Measurements from ENCODE around the gene STARD3. TPM values are rescaled to one million over a fixed set of nuclear protein-coding genes. Genes with fewer than 3 reads are reported as not detected.
A peak's percentile ranks its signal among the peaks of the same experiment; 100 is the strongest.

The STARD3 gene
- total RNA-seq, 1 experiment from 2014 or later = 75.3 TPM

- POLR2A ChIA-PET = interaction anchor here (1.1 to 1.4 kb wide), 2 partner anchors 9 to 16 kb away, joined by 4 to 9 read pairs; partner anchors contain the start of gene PGAP3
- Mint-ChIP-seq H3K9me3 (no peaks in the 10 kb centered on the region), H3K36me3 (peaks cover 31% of the 10 kb centered on the region), H3K4me3 (no peak overlapping the region; the same call in 1 of the 2 replicates), H3K27me3 (ENCODE audit: low read depth) (no peaks in the 10 kb centered on the region), H3K4me1 (peaks cover 51% of the 10 kb centered on the region), H3K27ac (peak overlapping the region; percentile 92)
- DNase-seq (ENCODE audit: low spot score) (peak; percentile 38), ATAC-seq (peak; percentile 62)
- CTCF ChIA-PET = interaction anchor here (0.6 to 7.9 kb wide), 20 partner anchors 9 to 83 kb away, joined by 3 to 77 read pairs (median 5); partner anchors contain the start of genes MIEN1, PNMT and TCAP
- TF ChIP-seq NR1H2 (CRISPR knock-in tag; IDR thresholded peaks at IDR 0.05) (no peak), ZNF138 (CRISPR knock-in tag; conservative IDR thresholded peaks at IDR 0.05) (no peak), CREB1 (CRISPR knock-in tag; IDR thresholded peaks at IDR 0.05) (no peak), IRF2 (CRISPR knock-in tag; IDR thresholded peaks at IDR 0.05; ENCODE audit: borderline replicate concordance, low read depth) (no peak), ESRRA (CRISPR knock-in tag; IDR thresholded peaks at IDR 0.05; ENCODE audit: borderline replicate concordance) (no peak), ZNF425 (CRISPR knock-in tag; conservative IDR thresholded peaks at IDR 0.05) (no peak), ATF1 (CRISPR knock-in tag; IDR thresholded peaks at IDR 0.05) (no peak), ZNF423 (CRISPR knock-in tag; IDR thresholded peaks at IDR 0.05) (peak; percentile 97), ZNF671 (CRISPR knock-in tag; IDR thresholded peaks at IDR 0.05) (no peak), JUN (CRISPR knock-in tag; IDR thresholded peaks at IDR 0.05) (no peak), RORB (CRISPR knock-in tag; IDR thresholded peaks at IDR 0.05) (no peak), ARID4B (CRISPR knock-in tag; IDR thresholded peaks at IDR 0.05; ENCODE audit: borderline replicate concordance) (no peak), MXD4 (CRISPR knock-in tag; IDR thresholded peaks at IDR 0.05; ENCODE audit: borderline replicate concordance) (no peak), TCF7 (CRISPR knock-in tag; IDR thresholded peaks at IDR 0.05; ENCODE audit: low read depth) (no peak), JAZF1 (CRISPR knock-in tag; IDR thresholded peaks at IDR 0.05) (no peak), ZMAT4 (CRISPR knock-in tag; IDR thresholded peaks at IDR 0.05) (no peak), NFATC4 (CRISPR knock-in tag; IDR thresholded peaks at IDR 0.05) (no peak), ERG (CRISPR knock-in tag; IDR thresholded peaks at IDR 0.05) (no peak), ATF6 (CRISPR knock-in tag; IDR thresholded peaks at IDR 0.05) (no peak), TEAD4 (CRISPR knock-in tag; IDR thresholded peaks at IDR 0.05) (no peak), MYBL2 (CRISPR knock-in tag; IDR thresholded peaks at IDR 0.05) (no peak), SP1 (CRISPR knock-in tag; conservative IDR thresholded peaks at IDR 0.05) (peak; percentile 36; the same call in 1 of the 2 replicates), ELF4 (CRISPR knock-in tag; IDR thresholded peaks at IDR 0.05; ENCODE audit: low read depth) (no peak), GABPB1 (CRISPR knock-in tag; IDR thresholded peaks at IDR 0.05) (no peak)
- TF ChIP-seq, protein P1, sequence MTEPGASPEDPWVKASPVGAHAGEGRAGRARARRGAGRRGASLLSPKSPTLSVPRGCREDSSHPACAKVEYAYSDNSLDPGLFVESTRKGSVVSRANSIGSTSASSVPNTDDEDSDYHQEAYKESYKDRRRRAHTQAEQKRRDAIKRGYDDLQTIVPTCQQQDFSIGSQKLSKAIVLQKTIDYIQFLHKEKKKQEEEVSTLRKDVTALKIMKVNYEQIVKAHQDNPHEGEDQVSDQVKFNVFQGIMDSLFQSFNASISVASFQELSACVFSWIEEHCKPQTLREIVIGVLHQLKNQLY (CRISPR knock-in tag; IDR thresholded peaks at IDR 0.05) = no peak
- TF ChIP-seq, protein P2, sequence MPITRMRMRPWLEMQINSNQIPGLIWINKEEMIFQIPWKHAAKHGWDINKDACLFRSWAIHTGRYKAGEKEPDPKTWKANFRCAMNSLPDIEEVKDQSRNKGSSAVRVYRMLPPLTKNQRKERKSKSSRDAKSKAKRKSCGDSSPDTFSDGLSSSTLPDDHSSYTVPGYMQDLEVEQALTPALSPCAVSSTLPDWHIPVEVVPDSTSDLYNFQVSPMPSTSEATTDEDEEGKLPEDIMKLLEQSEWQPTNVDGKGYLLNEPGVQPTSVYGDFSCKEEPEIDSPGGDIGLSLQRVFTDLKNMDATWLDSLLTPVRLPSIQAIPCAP (CRISPR knock-in tag; IDR thresholded peaks at IDR 0.05) = 0 out of 2 replicates have a peak, but pooled peaks have one; percentile 17
Measured at GRCh38 chr17:39704821-39705551, 68.0 kb downstream of the STARD3 start.
